DMS153 treated with DMSO at 0.1 percent for 48 hours (cell line): ENCODE measurements around the gene AGAP1.

Source experiments
- DNase-seq: peaks from one replicate; lab custom pipeline; 2025; ENCODE audit not compliant: unreplicated experiment; lab: John Stamatoyannopoulos, UW

Gene AGAP1

GRCh38 chr2:235626658-235627057, 132.8 kb downstream of the AGAP1 start:
- DNase-seq: no peak

GRCh38 chr2:235627682-235628081, 133.8 kb downstream of the AGAP1 start:
- no peak for DNase-seq

DNA sequence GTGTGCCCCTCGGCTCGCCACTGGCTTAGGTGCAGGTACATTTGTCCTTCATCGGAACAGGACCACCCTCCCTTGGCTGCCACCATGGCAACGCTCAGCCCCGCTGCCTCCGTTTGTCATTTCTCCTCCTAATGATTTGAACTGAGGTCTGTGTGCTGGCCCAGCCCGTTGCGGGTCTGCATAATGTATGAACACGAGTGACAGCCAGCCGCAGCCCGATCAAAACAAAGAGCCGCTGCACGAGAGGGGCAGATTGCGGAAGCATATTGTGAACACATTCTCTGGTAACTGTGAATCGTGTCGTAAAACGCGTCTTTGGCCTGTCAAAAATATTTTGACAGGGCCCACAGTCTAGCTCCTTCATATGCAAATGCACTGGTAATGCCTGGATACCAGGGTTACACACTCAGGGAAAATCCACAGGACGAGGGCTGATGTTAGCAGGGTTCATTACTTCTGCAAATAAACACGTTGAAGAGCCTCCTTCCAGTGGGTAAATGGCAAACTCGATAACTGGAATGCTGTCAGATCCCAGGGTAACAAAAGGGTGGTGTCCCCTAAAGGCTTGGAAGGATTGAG, 137.0 kb downstream of the AGAP1 start:
- no peak for DNase-seq

DNA sequence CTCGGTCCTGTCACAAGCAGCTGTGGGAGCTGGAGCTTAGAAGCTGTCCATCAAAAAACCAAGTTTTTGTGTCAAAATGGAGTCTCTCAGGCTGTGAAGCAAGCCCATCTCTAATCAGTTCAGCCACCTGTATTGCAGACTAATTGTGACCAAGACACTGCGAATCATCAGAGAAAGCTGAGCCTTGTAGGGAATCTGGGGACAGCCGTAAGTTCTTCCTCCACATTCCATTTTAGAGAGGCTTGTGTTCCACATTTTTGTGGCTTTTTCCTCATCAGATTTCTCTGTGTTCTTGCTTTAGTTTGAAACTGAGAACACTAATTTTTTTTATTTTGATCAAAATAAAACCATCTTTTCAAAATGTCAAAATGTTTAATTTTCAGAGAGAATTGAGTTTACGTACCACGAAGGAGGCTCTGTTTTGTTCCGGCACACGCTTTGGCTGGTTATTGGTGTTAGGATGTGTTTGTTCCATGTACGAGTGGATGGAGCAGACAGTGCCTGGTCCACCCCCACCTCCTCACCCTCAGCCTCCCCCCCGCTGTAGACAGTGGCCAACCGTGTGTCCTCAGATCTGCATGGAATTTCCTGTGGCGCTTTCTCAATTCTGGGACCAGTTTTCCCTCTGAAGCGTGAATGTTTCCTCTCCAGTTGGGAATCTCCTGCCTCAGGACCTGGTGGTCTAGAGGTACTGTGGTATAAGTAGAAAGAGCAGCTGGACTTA, 140.8 kb downstream of the AGAP1 start:
- DNase-seq: no peak

DNA sequence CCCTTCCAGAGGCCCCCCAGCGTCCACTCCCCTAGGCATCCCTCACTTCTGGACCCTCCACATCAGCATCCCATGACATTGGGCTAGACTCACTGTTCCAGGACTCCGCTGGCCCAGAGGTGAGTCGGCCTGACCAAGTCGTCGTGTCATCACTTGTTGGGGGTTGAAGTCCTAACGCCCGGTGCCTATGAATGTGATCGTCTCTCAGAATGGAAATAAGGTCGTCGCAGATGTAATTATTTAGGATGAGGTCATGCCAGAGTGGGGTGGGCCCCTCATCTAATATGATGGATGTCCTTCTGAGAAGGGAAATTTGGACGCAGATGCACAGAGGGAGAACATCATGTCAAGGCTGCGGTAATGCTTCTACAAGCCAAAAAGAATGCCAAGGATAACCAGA, 142.7 kb downstream of the AGAP1 start:
- no peak for DNase-seq

DNA sequence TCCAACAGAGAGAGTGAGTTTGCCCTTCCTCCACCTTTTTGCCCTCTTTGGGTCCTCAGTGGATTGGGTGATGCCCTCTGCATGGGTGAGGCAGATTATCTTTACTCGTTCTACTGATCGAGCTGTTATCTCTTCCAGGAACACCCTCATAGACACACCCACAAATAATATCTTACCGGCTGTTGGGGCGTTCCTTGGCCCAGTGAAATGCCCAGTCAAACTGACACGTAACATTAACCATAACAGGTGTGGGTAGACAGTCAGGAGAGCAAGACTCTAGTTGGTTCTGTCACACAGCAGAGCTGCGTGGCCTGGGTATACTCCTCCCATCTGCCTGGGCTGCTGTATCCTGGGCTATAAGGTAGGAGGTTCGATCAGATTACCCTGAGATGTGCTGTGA, 144.1 kb downstream of the AGAP1 start:
- DNase-seq: no peak

DNA sequence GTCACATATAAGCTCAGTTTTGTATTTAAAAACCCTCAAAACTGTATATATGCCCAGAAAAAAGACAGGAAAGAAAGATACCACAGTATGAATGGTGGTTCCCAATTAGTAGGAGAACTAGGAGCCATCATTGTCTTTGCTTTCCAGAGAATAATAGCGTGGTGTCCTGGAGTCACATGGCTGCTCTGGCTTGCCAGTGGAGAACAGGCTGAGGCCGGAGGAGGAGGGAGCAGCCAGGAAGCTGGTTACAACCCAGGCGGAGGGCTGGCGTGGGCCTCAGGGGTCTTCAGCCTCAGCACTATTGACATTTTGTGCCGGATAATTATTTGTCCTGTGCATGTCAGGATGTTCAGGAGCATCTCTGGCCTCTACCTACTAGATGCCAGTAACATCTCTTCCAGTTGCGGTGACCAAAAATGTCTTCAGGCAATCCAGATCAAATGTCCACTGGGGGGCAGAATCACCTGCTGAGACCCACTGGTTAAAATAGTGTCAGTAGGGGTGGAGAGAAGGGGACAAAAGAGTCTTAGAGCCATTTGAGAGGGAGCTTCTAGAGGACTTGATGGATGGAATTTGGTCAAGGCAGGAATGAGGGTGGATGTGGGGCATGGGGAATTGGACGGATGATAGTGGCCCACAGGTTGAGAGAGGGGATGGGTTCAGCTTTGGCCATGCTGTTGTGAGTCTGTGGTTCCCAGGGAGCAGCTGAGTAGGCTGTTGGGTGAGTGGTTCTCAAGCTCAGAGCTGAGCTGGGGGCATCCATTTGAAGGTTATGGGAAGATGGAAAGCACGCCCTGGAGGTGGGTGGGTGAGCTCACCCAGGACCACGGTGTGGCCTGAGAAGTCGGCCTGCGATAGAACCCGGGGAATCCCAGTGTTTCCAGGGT, 144.9 kb downstream of the AGAP1 start:
- DNase-seq: no peak

GRCh38 chr2:235639428-235639773, 145.6 kb downstream of the AGAP1 start:
- DNase-seq: no peak

GRCh38 chr2:235639885-235640284, 146.0 kb downstream of the AGAP1 start:
- DNase-seq: no peak

DNA sequence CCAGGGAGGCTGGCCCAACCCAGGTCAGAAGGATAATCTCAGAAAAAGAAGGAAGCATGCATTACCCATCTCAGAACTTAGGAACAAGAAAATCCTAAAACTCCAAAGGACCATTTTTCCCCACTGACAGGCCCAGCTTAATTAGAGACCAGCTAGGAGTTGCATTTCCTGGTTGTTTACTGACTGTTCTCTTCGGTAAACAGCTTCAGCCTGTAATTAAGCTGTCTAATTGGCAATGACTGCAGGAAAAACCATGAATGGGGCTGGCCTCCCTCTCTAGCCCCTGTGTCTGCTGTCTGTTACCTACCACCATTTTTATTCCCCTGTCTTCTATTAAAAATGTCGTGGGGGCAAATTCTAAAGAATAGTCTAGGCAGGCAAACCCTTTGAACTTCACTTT, 146.5 kb downstream of the AGAP1 start:
- no peak for DNase-seq

- DNase-seq: no peak
Measured at GRCh38 chr2:235640926-235641723, 147.3 kb downstream of the AGAP1 start.

GRCh38 chr2:235641956-235642355, 148.1 kb downstream of the AGAP1 start:
- DNase-seq: no peak

DNA sequence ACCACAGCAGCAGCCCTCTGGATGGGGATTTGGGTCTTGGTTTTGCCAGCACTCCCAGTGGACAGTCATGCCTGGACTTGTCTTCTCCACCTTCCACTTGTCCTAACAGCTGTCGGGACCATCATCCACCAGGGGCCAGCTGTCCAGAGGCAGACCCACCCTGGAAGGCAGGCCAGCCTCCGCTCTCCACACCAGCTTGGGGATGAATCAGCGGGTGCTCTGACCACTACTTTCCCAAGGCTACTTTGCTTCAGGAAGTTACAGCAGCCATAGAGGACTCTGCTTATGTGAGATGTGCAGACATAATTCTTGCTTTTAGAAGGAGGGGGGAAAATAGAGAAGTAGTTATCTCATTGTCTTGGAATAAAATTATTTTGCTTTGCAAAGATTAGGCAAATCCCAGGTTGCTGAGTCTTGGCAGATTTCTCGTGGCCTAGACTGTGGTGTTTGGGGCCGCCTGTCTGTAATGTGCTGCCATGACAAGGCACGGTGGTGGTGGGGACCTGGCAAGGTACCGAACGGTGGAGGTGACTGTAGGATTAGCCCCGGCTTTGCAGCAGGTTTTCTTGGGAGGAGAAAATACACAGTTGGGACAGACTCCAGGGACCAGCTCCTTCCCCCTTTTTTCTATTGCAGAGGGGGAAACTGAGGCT, 148.7 kb downstream of the AGAP1 start:
- DNase-seq: no peak

DNA sequence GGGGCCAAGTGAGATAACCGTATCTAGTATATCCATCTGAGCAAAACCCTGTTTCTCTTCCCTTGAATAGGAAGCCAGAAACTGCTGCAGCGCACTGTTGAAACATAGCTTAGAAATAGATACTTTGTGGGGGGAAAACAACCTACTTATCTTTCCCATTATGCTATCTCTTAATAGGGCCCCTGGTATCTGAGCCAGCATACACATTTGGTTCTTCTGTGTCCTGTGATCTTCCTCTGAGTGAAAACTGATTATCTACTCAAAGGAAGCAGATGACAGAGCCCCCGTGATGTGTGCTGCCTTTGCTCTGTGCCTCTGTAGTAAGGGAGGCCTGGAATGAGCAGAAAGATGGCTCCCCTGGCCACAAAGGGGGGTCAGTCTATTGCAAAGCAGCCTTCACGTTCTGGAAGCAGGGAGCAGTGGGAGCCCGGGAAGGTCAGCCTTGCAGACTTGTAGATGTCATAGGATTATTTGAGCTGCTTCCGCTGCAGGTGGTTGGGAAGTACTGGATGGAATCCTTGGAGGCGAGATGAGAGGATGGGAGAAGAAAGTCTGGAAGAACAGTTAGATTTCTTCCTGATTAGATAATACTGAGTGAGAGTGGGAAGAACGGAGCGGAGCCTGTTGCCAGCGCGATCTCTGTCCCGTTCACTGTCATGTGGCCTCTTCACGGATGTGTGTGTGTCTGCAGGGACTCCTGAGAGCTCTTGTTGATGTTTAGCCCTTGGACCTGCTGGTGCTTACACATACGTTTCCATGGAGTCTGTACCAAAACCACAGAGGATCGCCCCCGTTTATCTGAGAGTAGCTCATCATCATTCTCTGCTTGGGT, 150.1 kb downstream of the AGAP1 start:
- no peak for DNase-seq

GRCh38 chr2:235647264-235647663, 153.4 kb downstream of the AGAP1 start:
- no peak for DNase-seq

- DNase-seq: no peak
Measured at GRCh38 chr2:235647877-235648276, 154.0 kb downstream of the AGAP1 start.

- DNase-seq: no peak
Measured at GRCh38 chr2:235649418-235649817, 155.6 kb downstream of the AGAP1 start.

DNA sequence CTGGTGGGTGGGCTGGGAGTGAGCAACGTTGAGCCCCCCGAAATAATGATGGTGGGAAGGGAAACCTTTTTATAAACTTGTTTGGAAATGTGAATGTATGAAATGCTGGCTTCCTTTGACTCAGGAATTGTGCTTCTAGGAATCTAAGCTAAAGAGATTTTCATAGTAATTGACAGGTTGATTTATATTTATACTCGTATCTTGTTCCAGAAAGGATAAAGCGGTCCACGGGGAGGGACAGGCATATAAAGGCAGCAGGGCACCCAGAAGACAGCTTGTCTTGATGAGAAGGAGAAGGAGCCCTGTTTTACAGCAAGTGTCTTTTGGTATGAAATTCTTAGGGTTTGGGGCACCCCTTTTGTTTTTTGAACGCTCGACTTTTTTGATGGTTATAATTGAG, 157.8 kb downstream of the AGAP1 start:
- no peak for DNase-seq

- no peak for DNase-seq
Measured at GRCh38 chr2:235654103-235654813, 160.4 kb downstream of the AGAP1 start.
